ENCODE results near the gene SYT14.

DNA sequence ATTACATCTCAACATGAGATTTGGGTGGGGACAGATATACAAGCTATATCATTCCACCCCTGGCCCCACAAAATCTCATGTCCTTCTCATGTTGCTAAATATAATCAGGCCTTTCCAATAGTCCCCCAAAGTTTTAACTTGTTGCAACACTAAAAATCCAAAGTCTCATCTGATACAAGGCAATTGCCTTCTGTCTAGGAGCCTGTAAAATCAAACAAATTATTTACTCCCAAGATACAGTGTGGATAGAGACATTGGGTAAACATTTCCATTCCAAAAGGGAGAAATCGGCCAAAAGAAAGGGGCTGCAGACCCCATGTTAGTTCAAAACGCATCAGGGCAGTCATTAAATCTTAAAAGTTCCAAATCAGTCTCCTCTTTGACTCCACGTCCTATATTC, 47.0 kb downstream of the SYT14 start:
- TF ChIP-seq SUZ12 (IDR thresholded peaks at IDR 0.05; ENCODE audit: extremely low read depth, insufficient read depth, insufficient read length) (no peak), YY1 (IDR thresholded peaks at IDR 0.05; ENCODE audit: insufficient read depth, insufficient read length) (no peak), ZNF274 (IDR thresholded peaks at IDR 0.05; ENCODE audit: low read depth, low read length) (no peak)

Measured in NT2/D1 (cell line).